SW 1271 (cell line): ENCODE results near the gene ANTXR1.

Source experiments
- DNase-seq, 2 experiments: peaks; one replicate each; lab custom pipeline; 2025; lab: John Stamatoyannopoulos, UW

ANTXR1 gene

GRCh38 chr2:69013142-69013839 lies at the start of gene ANTXR1:
ANTXR1 (plus strand) TSS chr2:69013179; CDS start chr2:69013500, 321 bp downstream.
- DNase-seq = peak; percentile 27 to 85

GRCh38 chr2:68964282-68964681 lies 48.7 kb upstream of the ANTXR1 start:
- no peak for DNase-seq

GRCh38 chr2:68968221-68968620 lies 44.8 kb upstream of the ANTXR1 start:
- no peak for DNase-seq

GRCh38 chr2:68969736-68970490 lies 43.1 kb upstream of the ANTXR1 start:
- no peak for DNase-seq

GRCh38 chr2:68970566-68971265 lies 42.3 kb upstream of the ANTXR1 start:
- no peak for DNase-seq

- DNase-seq = peak; percentile 74 to 83
These were observed 41.3 kb upstream of the ANTXR1 start for GRCh38 chr2:68971591-68972231.

GRCh38 chr2:68974251-68974650 lies 38.7 kb upstream of the ANTXR1 start, which contains the start of gene GKN1:
GKN1 (plus strand) TSS chr2:68974636; CDS start chr2:68974678, 42 bp downstream.
- DNase-seq = no peak

GRCh38 chr2:68974946-68975665 lies 37.9 kb upstream of the ANTXR1 start:
- no peak for DNase-seq

- DNase-seq = no peak
These were observed 37.1 kb upstream of the ANTXR1 start for GRCh38 chr2:68975844-68976243.

GRCh38 chr2:68977453-68977852 lies 35.5 kb upstream of the ANTXR1 start:
- DNase-seq = no peak

- no peak for DNase-seq
These were observed 34.9 kb upstream of the ANTXR1 start for GRCh38 chr2:68978098-68978497.

GRCh38 chr2:68980956-68981355 lies 32.0 kb upstream of the ANTXR1 start:
- no peak for DNase-seq

- DNase-seq = no peak
These were observed 25.9 kb upstream of the ANTXR1 start for GRCh38 chr2:68987021-68987503.

GRCh38 chr2:68989035-68989434 lies 23.9 kb upstream of the ANTXR1 start:
- no peak for DNase-seq

GRCh38 chr2:68992341-68992740 lies 20.6 kb upstream of the ANTXR1 start:
- no peak for DNase-seq

- DNase-seq = no peak
These were observed 20.0 kb upstream of the ANTXR1 start for GRCh38 chr2:68992933-68993332.

GRCh38 chr2:68993660-68994059 lies 19.3 kb upstream of the ANTXR1 start:
- DNase-seq = no peak

- no peak for DNase-seq
These were observed 18.1 kb upstream of the ANTXR1 start for GRCh38 chr2:68994864-68995263.

- DNase-seq = no peak
These were observed 17.1 kb upstream of the ANTXR1 start for GRCh38 chr2:68995916-68996315.

GRCh38 chr2:68997401-68997800 lies 15.6 kb upstream of the ANTXR1 start:
- DNase-seq = no peak

GRCh38 chr2:69001879-69002278 lies 11.1 kb upstream of the ANTXR1 start:
- no peak for DNase-seq
